Astrocyte (in vitro differentiated cells and primary cell): ENCODE measurements around the gene CPE. TPM values are rescaled to one million over a fixed set of nuclear protein-coding genes. Genes with fewer than 3 reads are reported as not detected.

Experiments used
- DNase-seq: peaks from one replicate; pipeline ENCODE4 v3.0.0-alpha.2; 2010; ENCODE audit warnings: low read depth
- FAIRE-seq: peaks from 2 replicates; lab custom pipeline; 2011; peaks lifted over from hg19 to GRCh38; lab: Jason Lieb, UNC
- H2AFZ ChIP-seq: 2 replicates; pipeline ENCODE4 v1.6.0; 2012; ENCODE audit warnings: low read depth, low read length, inconsistent platforms
- H3K27ac ChIP-seq: 2 replicates; pipeline ENCODE4 v1.5.1; 2011; ENCODE audit warnings: low read depth, low read length, inconsistent platforms
- H3K27me3 ChIP-seq: 2 replicates; pipeline ENCODE4 v1.6.0; 2011; ENCODE audit warnings: low read length, inconsistent platforms; ENCODE audit not compliant: insufficient read depth
- H3K36me3 ChIP-seq: 2 replicates; pipeline ENCODE4 v1.5.1; 2011; ENCODE audit warnings: low read length, inconsistent platforms; ENCODE audit not compliant: insufficient read depth
- H3K4me1 ChIP-seq: 2 replicates; pipeline ENCODE4 v1.5.1; 2011; ENCODE audit warnings: low read length, inconsistent platforms; ENCODE audit not compliant: insufficient read depth
- H3K4me2 ChIP-seq: 2 replicates; pipeline ENCODE4 v1.6.0; 2012; ENCODE audit warnings: low read length, inconsistent platforms
- H3K4me3 ChIP-seq: 2 replicates; pipeline ENCODE4 v1.5.1; 2011; ENCODE audit warnings: low read depth, mild to moderate bottlenecking, low read length, inconsistent platforms; ENCODE audit not compliant: insufficient read depth
- H3K79me2 ChIP-seq: 2 replicates; pipeline ENCODE4 v1.6.0; 2012; ENCODE audit warnings: mild to moderate bottlenecking, low read length, inconsistent platforms; ENCODE audit not compliant: insufficient read depth
- H3K9ac ChIP-seq: 2 replicates; pipeline ENCODE4 v1.6.0; 2012; ENCODE audit warnings: mild to moderate bottlenecking, low read length, inconsistent platforms
- H3K9me3 ChIP-seq: 2 replicates; pipeline ENCODE4 v1.5.1; 2012; ENCODE audit warnings: low read depth, mild to moderate bottlenecking, low read length, inconsistent platforms; ENCODE audit not compliant: insufficient read depth
- H4K20me1 ChIP-seq: 2 replicates; pipeline ENCODE4 v1.6.0; 2012; ENCODE audit warnings: low read length, inconsistent platforms; ENCODE audit not compliant: insufficient read depth
- H3K27ac Mint-ChIP-seq: one replicate; pipeline ENCODE4 v1.8.0; 2021; ENCODE audit warnings: mild to moderate bottlenecking, mixed read lengths; ENCODE audit not compliant: unreplicated experiment
- H3K27me3 Mint-ChIP-seq: one replicate; pipeline ENCODE4 v1.8.0; 2021; ENCODE audit warnings: low read depth, mixed read lengths; ENCODE audit not compliant: unreplicated experiment
- H3K36me3 Mint-ChIP-seq: one replicate; pipeline ENCODE4 v1.8.0; 2021; ENCODE audit warnings: low read depth, mixed read lengths; ENCODE audit not compliant: unreplicated experiment
- H3K4me1 Mint-ChIP-seq: one replicate; pipeline ENCODE4 v1.8.0; 2021; ENCODE audit warnings: low read depth, mixed read lengths; ENCODE audit not compliant: unreplicated experiment
- H3K4me3 Mint-ChIP-seq: one replicate; pipeline ENCODE4 v1.8.0; 2021; ENCODE audit warnings: mild to moderate bottlenecking, moderate library complexity, mixed read lengths; ENCODE audit not compliant: unreplicated experiment
- H3K9me3 Mint-ChIP-seq: one replicate; pipeline ENCODE4 v1.8.0; 2021; ENCODE audit warnings: mild to moderate bottlenecking, mixed read lengths; ENCODE audit not compliant: unreplicated experiment
- CTCF ChIP-seq: IDR thresholded peaks from 2 replicates; pipeline ENCODE4 v1.5.1; 2011; ENCODE audit warnings: low read depth, mild to moderate bottlenecking, inconsistent platforms, low read length, moderate library complexity; ENCODE audit not compliant: insufficient read depth
- EZH2 ChIP-seq: IDR thresholded peaks from 2 replicates; pipeline ENCODE4 v1.6.1; 2012; ENCODE audit warnings: mild to moderate bottlenecking, low read length, inconsistent platforms; ENCODE audit not compliant: insufficient read depth
- total RNA-seq: library from RNA; stranded (reverse); gene quantifications from 2 replicates; pipeline ENCODE4 v1.2.1, GENCODE V29; 2021

Gene CPE
- total RNA-seq, 1 donor from 2014 or later, result 380 TPM

GRCh38 chr4:165404080-165404479 lies 25.3 kb downstream of the CPE start:
- H4K20me1 ChIP-seq, result no peaks in the 10 kb centered on the region
- no peaks in the 10 kb centered on the region for H3K27me3 Mint-ChIP-seq
- H3K4me1 Mint-ChIP-seq, result peaks cover 7% of the 10 kb centered on the region
- H3K79me2 ChIP-seq, result no peaks in the 10 kb centered on the region
- H2AFZ ChIP-seq, result no peak overlapping the region
- no peak for TF ChIP-seq CTCF
- no peak for TF ChIP-seq EZH2
- no peaks in the 10 kb centered on the region for H3K4me1 ChIP-seq
- H3K36me3 ChIP-seq, result no peaks in the 10 kb centered on the region
- H3K27ac ChIP-seq, result no peak overlapping the region
- H3K27ac Mint-ChIP-seq, result no peak overlapping the region
- DNase-seq (no peak), FAIRE-seq (no peak)
- no peaks in the 10 kb centered on the region for H3K27me3 ChIP-seq
- peaks cover 32% of the 10 kb centered on the region for H3K36me3 Mint-ChIP-seq
- H3K9me3 ChIP-seq, result no peaks in the 10 kb centered on the region
- H3K4me3 Mint-ChIP-seq, result no peak overlapping the region
- no peak overlapping the region for H3K9ac ChIP-seq
- H3K4me2 ChIP-seq, result no peak overlapping the region
- no peaks in the 10 kb centered on the region for H3K9me3 Mint-ChIP-seq
- H3K4me3 ChIP-seq, result no peak overlapping the region

GRCh38 chr4:165404696-165405095 lies 25.9 kb downstream of the CPE start:
- H2AFZ ChIP-seq, result no peak overlapping the region
- H3K4me2 ChIP-seq, result no peak overlapping the region
- no peaks in the 10 kb centered on the region for H3K9me3 ChIP-seq
- no peaks in the 10 kb centered on the region for H3K27me3 ChIP-seq
- H3K79me2 ChIP-seq, result no peaks in the 10 kb centered on the region
- H3K4me1 Mint-ChIP-seq, result peaks cover 7% of the 10 kb centered on the region
- H3K27me3 Mint-ChIP-seq, result no peaks in the 10 kb centered on the region
- no peak overlapping the region for H3K9ac ChIP-seq
- H3K4me3 Mint-ChIP-seq, result no peak overlapping the region
- H3K27ac Mint-ChIP-seq, result no peak overlapping the region
- no peaks in the 10 kb centered on the region for H3K36me3 ChIP-seq
- no peak for FAIRE-seq
- TF ChIP-seq CTCF (no peak), EZH2 (no peak)
- H3K36me3 Mint-ChIP-seq, result peaks cover 32% of the 10 kb centered on the region
- H4K20me1 ChIP-seq, result no peaks in the 10 kb centered on the region
- H3K27ac ChIP-seq, result no peak overlapping the region
- no peaks in the 10 kb centered on the region for H3K4me1 ChIP-seq
- no peak for DNase-seq
- no peaks in the 10 kb centered on the region for H3K9me3 Mint-ChIP-seq
- H3K4me3 ChIP-seq, result no peak overlapping the region

GRCh38 chr4:165410214-165410613 lies 31.4 kb downstream of the CPE start:
- H4K20me1 ChIP-seq, result no peaks in the 10 kb centered on the region
- Mint-ChIP-seq H3K4me3 (no peak overlapping the region), H3K36me3 (peaks cover 17% of the 10 kb centered on the region), H3K27ac (no peak overlapping the region), H3K9me3 (no peaks in the 10 kb centered on the region), H3K27me3 (no peaks in the 10 kb centered on the region), H3K4me1 (no peaks in the 10 kb centered on the region)
- no peak overlapping the region for H3K4me2 ChIP-seq
- no peaks in the 10 kb centered on the region for H3K9me3 ChIP-seq
- H3K27me3 ChIP-seq, result no peaks in the 10 kb centered on the region
- H3K36me3 ChIP-seq, result no peaks in the 10 kb centered on the region
- H3K4me1 ChIP-seq, result no peaks in the 10 kb centered on the region
- FAIRE-seq (no peak), DNase-seq (no peak)
- H3K4me3 ChIP-seq, result no peak overlapping the region
- no peak for TF ChIP-seq CTCF
- no peak for TF ChIP-seq EZH2
- H2AFZ ChIP-seq, result no peak overlapping the region
- no peak overlapping the region for H3K9ac ChIP-seq
- no peak overlapping the region for H3K27ac ChIP-seq
- H3K79me2 ChIP-seq, result no peaks in the 10 kb centered on the region
